HepG2 (cell line): ENCODE data around the gene SMG7.

Source experiments
- AGO1 ChIP-seq: fragments of 200-400 bp; formaldehyde crosslinking; IDR thresholded peaks from 2 replicates; pipeline ENCODE4 v1.6.1; 2017; ENCODE audit warnings: mild to moderate bottlenecking, low read depth, low read length, moderate library complexity; ENCODE audit not compliant: poor library complexity, severe bottlenecking
- ARID2 ChIP-seq: sonication (generic); formaldehyde crosslinking; IDR thresholded peaks from 2 replicates; pipeline ENCODE4 v1.8.1; 2022; ENCODE audit warnings: mild to moderate bottlenecking, missing genetic modification reagents, borderline replicate concordance
- POLR2A ChIP-seq, 2 experiments: IDR thresholded peaks; 2 replicates each; pipeline ENCODE4 v1.6.1; 2011; ENCODE audit warnings: low read depth in 2 of 2, low read length in 2 of 2, mild to moderate bottlenecking in 1 of 2, moderate library complexity in 1 of 2; ENCODE audit not compliant: insufficient read depth in 1 of 2
- POLR2AphosphoS5 ChIP-seq: IDR thresholded peaks from 2 replicates; pipeline ENCODE4 v1.6.1; 2012; ENCODE audit warnings: low read depth, low read length
- ZNF275 ChIP-seq: sonication (generic); formaldehyde crosslinking; IDR thresholded peaks from 2 replicates; pipeline ENCODE4 v1.8.0; 2022; ENCODE audit warnings: missing genetic modification reagents, mild to moderate bottlenecking, inconsistent platforms, borderline replicate concordance
- ZNF766 ChIP-seq: sonication (generic); formaldehyde crosslinking; IDR thresholded peaks from 2 replicates; pipeline ENCODE4 v1.5.0; 2020; ENCODE audit warnings: missing genetic modification reagents, borderline replicate concordance

GRCh38 chr1:183550915-183551314 is 78.6 kb downstream of the SMG7 start:
- TF ChIP-seq ARID2 (no peak), ZNF766 (CRISPR knock-in tag) (no peak), ZNF275 (CRISPR knock-in tag) (no peak), POLR2A (IDR thresholded peaks at IDR 0.05; ENCODE audit: insufficient read depth in 1 of 2, low read depth in 2 of 2, low read length in 2 of 2) (no peak), AGO1 (no peak), POLR2AphosphoS5 (no peak)
